ENCODE results near the gene NPC1. TPM values are rescaled to one million over a fixed set of nuclear protein-coding genes. Genes with fewer than 3 reads are reported as not detected.

Gene NPC1
- polyA plus RNA-seq, 2 donors: 19.9 to 27.3 TPM

DNA sequence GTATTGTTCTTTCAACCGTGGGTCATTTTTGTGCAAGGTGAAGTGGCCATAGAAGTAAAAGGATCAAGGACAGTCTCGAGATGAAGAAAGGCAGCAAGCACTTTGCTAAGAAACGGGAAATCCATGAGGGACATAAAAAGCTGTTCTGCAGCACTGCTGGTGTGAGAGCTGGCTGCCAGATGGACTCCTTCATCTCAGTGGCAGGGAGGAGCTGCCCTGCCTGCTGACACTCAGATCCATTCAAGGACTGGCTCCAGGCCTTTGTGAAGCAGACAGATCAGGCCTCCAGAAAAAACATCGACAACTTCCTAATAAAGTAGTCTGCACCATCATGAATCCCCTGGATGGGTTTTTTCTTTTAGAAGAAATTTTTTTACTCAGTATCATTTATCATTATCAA lies 53.5 kb downstream of the NPC1 start:
- H3K27ac ChIP-seq (ENCODE audit: low read depth in 2 of 2, low read length in 1 of 2): no peak overlapping the region
- H3K4me1 ChIP-seq (ENCODE audit: control insufficient read depth in 2 of 2, insufficient read depth in 2 of 2, low read length in 1 of 2): no peaks in the 10 kb centered on the region
- H3K27me3 ChIP-seq (ENCODE audit: control insufficient read depth in 1 of 2, insufficient read depth in 2 of 2, low read length in 2 of 2): no peaks in the 10 kb centered on the region
- no peaks in the 10 kb centered on the region for H3K9me3 ChIP-seq (ENCODE audit: control insufficient read depth in 2 of 2, insufficient read depth in 1 of 2, low read depth in 1 of 2, low read length in 1 of 2)
- no peak overlapping the region for H3K4me3 ChIP-seq (ENCODE audit: low read depth in 1 of 2, low read length in 2 of 2)
- peaks cover 39 to 55% of the 10 kb centered on the region in 2 donors for H3K36me3 ChIP-seq (ENCODE audit: control insufficient read depth in 2 of 2, insufficient read depth in 2 of 2, low read length in 1 of 2)
- WGBS, 2 donors: 63% methylated on average over 4 of the region's 4 CpGs

DNA sequence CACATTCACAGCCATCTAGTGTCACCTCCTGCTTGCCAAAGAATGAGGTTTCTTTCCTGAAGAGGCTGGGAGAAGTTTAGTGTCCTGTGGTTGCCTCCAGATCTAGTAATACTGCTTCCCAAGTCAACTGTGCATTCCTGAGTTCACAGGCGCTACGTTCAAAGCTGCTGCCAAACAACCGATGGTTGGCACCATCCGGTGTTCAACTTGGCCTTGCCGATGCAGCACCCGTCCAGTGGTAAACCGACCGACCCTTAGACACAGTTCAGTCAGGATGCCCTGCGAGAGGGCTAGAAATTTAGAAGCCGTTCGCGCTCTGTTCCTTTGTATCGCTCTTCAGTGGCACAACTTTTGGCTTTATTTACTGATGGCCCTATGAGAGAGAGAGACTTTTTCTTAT lies 54.4 kb downstream of the NPC1 start:
- 93% methylated on average over 13 of the region's 13 CpGs for WGBS, 2 donors
- no peak overlapping the region for H3K4me3 ChIP-seq (ENCODE audit: low read depth in 1 of 2, low read length in 2 of 2)
- H3K9me3 ChIP-seq (ENCODE audit: control insufficient read depth in 2 of 2, insufficient read depth in 1 of 2, low read depth in 1 of 2, low read length in 1 of 2): no peaks in the 10 kb centered on the region
- no peaks in the 10 kb centered on the region for H3K4me1 ChIP-seq (ENCODE audit: control insufficient read depth in 2 of 2, insufficient read depth in 2 of 2, low read length in 1 of 2)
- no peaks in the 10 kb centered on the region for H3K27me3 ChIP-seq (ENCODE audit: control insufficient read depth in 1 of 2, insufficient read depth in 2 of 2, low read length in 2 of 2)
- H3K27ac ChIP-seq (ENCODE audit: low read depth in 2 of 2, low read length in 1 of 2): no peak overlapping the region
- peaks cover 33 to 56% of the 10 kb centered on the region in 2 donors for H3K36me3 ChIP-seq (ENCODE audit: control insufficient read depth in 2 of 2, insufficient read depth in 2 of 2, low read length in 1 of 2)

DNA sequence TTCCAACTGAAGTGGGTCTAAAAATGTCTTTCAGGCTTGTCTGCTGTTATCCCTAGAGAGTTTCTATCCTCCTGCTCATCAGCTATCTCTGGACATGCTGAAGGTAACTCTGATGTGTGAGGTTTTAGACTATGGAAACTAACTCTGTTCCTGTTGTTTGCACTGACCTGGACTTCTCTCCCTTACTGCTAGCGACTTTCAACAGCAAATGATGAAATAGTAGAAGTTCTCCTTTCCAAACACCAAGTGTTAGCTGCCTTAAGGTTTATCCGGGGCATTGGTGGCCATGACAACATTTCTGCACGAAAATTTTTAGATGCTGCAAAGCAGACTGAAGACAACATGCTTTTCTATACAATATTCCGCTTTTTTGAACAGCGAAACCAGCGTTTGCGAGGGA lies 56.1 kb downstream of the NPC1 start:
- no peak overlapping the region for H3K4me3 ChIP-seq (ENCODE audit: low read depth in 1 of 2, low read length in 2 of 2)
- WGBS, 2 donors: 86 to 89% methylated on average over 7 of the region's 7 CpGs
- H3K27me3 ChIP-seq (ENCODE audit: control insufficient read depth in 1 of 2, insufficient read depth in 2 of 2, low read length in 2 of 2): no peaks in the 10 kb centered on the region
- no peaks in the 10 kb centered on the region for H3K4me1 ChIP-seq (ENCODE audit: control insufficient read depth in 2 of 2, insufficient read depth in 2 of 2, low read length in 1 of 2)
- no peaks in the 10 kb centered on the region for H3K9me3 ChIP-seq (ENCODE audit: control insufficient read depth in 2 of 2, insufficient read depth in 1 of 2, low read depth in 1 of 2, low read length in 1 of 2)
- no peak overlapping the region for H3K27ac ChIP-seq (ENCODE audit: low read depth in 2 of 2, low read length in 1 of 2)
- peaks cover 20 to 52% of the 10 kb centered on the region in 2 donors for H3K36me3 ChIP-seq (ENCODE audit: control insufficient read depth in 2 of 2, insufficient read depth in 2 of 2, low read length in 1 of 2)

DNA sequence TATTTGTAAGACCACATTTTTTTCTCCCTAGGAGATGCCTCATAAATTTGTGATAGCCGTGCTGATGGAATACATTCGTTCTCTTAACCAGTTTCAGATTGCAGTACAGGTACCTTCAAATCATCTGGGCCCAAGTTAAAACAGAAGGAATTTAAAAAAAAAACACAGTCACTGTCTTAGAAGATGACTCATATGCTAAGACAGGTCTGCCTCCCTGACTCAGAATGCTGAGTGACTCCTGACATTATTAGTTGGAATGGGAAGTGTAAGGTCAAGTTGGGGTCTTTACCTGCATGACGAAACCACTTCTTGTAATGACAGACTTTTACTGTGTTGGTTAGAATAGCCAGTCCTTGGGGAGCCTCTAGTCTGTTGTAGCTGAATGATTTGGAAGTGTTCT lies 56.7 kb downstream of the NPC1 start:
- H3K36me3 ChIP-seq (ENCODE audit: control insufficient read depth in 2 of 2, insufficient read depth in 2 of 2, low read length in 1 of 2): peaks cover 17 to 47% of the 10 kb centered on the region in 2 donors

DNA sequence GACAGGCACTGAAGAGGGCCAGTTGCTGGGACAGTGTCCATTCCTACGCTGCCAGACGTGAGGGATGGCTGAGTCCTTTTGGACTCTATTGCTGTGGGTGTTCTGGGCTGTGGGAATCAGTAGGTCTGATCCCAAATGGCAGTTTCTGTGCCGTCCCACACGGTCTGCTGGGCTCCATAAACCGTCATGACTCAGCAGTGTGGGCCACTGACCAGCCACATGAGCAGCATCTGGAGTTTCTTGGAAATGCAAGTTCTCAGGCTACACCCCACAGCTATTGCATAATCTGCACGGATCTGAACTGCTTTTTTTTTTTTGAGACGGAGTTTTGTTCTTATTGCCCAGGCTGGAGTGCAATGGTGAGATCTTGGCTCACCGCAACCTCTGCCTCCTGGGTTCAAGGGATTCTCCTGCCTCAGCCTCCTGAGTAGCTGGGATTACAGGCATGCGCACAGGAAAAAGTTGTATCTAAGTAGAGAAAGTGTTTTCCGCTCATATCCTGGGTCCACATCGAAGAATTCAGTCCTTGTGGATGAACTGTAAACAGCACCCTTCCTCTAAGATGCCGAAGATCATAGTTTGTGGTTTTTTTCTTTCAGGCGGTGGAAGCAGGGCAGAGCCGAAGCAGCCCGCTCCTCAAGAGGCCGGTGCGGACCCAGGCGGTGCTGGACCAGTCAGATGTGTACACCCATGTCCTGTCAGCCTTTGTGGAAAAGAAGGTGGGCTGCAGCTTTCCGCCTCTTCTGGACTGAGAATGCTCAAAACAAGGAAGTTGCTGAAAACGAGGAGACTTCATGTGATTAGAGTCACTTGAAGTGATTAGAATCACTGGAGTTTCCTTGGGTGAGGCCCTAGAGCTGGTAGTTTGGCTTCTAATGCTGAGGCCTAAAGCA lies 57.5 kb downstream of the NPC1 start:
- Histone ChIP-seq H3K9me3 (ENCODE audit: control insufficient read depth in 2 of 2, insufficient read depth in 1 of 2, low read depth in 1 of 2, low read length in 1 of 2) (no peaks in the 10 kb centered on the region), H3K36me3 (ENCODE audit: control insufficient read depth in 2 of 2, insufficient read depth in 2 of 2, low read length in 1 of 2) (peaks cover 17 to 46% of the 10 kb centered on the region in 2 donors), H3K4me3 (ENCODE audit: low read depth in 1 of 2, low read length in 2 of 2) (no peak overlapping the region), H3K27ac (ENCODE audit: low read depth in 2 of 2, low read length in 1 of 2) (peak overlapping the region in 1 of 2 donors; percentile 62), H3K4me1 (ENCODE audit: control insufficient read depth in 2 of 2, insufficient read depth in 2 of 2, low read length in 1 of 2) (no peaks in the 10 kb centered on the region), H3K27me3 (ENCODE audit: control insufficient read depth in 1 of 2, insufficient read depth in 2 of 2, low read length in 2 of 2) (no peaks in the 10 kb centered on the region)
- WGBS, 2 donors: 84 to 85% methylated on average over 20 of the region's 20 CpGs

More for the DNA sequence above, 56.7 kb downstream of the NPC1 start:
- Histone ChIP-seq H3K4me1 (ENCODE audit: control insufficient read depth in 2 of 2, insufficient read depth in 2 of 2, low read length in 1 of 2) (no peaks in the 10 kb centered on the region), H3K9me3 (ENCODE audit: control insufficient read depth in 2 of 2, insufficient read depth in 1 of 2, low read depth in 1 of 2, low read length in 1 of 2) (no peaks in the 10 kb centered on the region), H3K27me3 (ENCODE audit: control insufficient read depth in 1 of 2, insufficient read depth in 2 of 2, low read length in 2 of 2) (no peaks in the 10 kb centered on the region), H3K27ac (ENCODE audit: low read depth in 2 of 2, low read length in 1 of 2) (no peak overlapping the region), H3K4me3 (ENCODE audit: low read depth in 1 of 2, low read length in 2 of 2) (no peak overlapping the region)
- 71% methylated on average over 3 of the region's 3 CpGs for WGBS, 2 donors

DNA sequence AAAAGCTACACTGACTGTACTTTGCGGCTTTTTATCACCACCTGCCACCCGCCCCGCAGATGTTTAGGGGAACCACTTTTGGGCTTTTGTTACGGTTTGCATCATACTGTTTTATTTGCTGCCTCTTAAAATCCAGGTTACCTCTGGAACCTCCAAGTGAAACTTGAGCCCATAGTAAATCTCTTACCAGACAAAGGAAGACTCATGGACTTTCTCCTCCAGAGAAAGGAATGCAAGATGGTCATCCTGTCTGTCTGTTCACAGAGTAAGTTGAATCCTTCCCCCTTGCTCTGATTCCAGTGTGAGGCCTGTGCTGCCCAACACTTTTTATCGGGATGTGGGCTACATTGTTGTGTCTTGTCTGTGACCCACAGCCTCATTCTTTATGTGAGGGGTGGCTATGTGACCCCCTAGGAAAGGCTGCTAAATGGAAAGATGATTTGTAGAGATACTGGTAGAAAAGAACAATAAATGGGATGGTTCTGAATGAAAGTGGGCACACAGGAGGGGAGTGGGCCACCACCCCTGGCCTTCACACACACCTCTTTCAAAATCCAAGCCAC lies 59.7 kb downstream of the NPC1 start:
- H3K36me3 ChIP-seq (ENCODE audit: control insufficient read depth in 2 of 2, insufficient read depth in 2 of 2, low read length in 1 of 2): peaks cover 10 to 36% of the 10 kb centered on the region in 2 donors
- no peak overlapping the region for H3K27ac ChIP-seq (ENCODE audit: low read depth in 2 of 2, low read length in 1 of 2)
- H3K27me3 ChIP-seq (ENCODE audit: control insufficient read depth in 1 of 2, insufficient read depth in 2 of 2, low read length in 2 of 2): no peaks in the 10 kb centered on the region
- no peak overlapping the region for H3K4me3 ChIP-seq (ENCODE audit: low read depth in 1 of 2, low read length in 2 of 2)
- H3K9me3 ChIP-seq (ENCODE audit: control insufficient read depth in 2 of 2, insufficient read depth in 1 of 2, low read depth in 1 of 2, low read length in 1 of 2): no peaks in the 10 kb centered on the region
- 92 to 97% methylated on average over 5 of the region's 5 CpGs for WGBS, 2 donors
- peaks cover 0 to 6% of the 10 kb centered on the region in 2 donors for H3K4me1 ChIP-seq (ENCODE audit: control insufficient read depth in 2 of 2, insufficient read depth in 2 of 2, low read length in 1 of 2)

DNA sequence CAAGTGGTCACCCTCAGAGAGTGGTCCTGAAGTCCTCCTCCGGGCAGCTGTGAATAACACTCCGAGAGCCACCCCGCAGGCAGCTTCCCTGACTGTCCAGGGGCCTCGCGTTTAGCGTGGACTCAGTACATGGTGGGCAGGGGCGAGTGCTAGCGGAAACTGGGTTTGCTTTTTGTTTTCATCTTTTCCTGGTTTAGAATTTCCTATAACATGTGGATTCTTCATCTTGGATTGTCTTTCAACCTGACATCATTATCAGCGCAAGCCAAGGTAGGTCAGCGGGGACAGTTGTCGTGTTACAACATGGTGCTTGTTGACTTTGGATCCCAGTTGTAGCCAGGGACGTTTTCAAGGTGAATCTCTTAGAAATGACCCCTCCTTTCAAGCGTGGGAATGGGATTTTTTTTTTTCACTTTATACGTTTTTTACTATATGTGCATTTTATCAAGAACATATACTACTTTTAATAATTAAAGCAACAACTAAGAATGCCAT lies 62.0 kb downstream of the NPC1 start:
- Histone ChIP-seq H3K4me1 (ENCODE audit: control insufficient read depth in 2 of 2, insufficient read depth in 2 of 2, low read length in 1 of 2) (peaks cover 0 to 6% of the 10 kb centered on the region in 2 donors), H3K4me3 (ENCODE audit: low read depth in 1 of 2, low read length in 2 of 2) (no peak overlapping the region), H3K9me3 (ENCODE audit: control insufficient read depth in 2 of 2, insufficient read depth in 1 of 2, low read depth in 1 of 2, low read length in 1 of 2) (no peaks in the 10 kb centered on the region), H3K27ac (ENCODE audit: low read depth in 2 of 2, low read length in 1 of 2) (peak overlapping the region in 1 of 2 donors; percentile 64), H3K36me3 (ENCODE audit: control insufficient read depth in 2 of 2, insufficient read depth in 2 of 2, low read length in 1 of 2) (peaks cover 10 to 41% of the 10 kb centered on the region in 2 donors), H3K27me3 (ENCODE audit: control insufficient read depth in 1 of 2, insufficient read depth in 2 of 2, low read length in 2 of 2) (no peaks in the 10 kb centered on the region)
- WGBS, 2 donors: 90 to 92% methylated on average over 14 of the region's 14 CpGs

DNA sequence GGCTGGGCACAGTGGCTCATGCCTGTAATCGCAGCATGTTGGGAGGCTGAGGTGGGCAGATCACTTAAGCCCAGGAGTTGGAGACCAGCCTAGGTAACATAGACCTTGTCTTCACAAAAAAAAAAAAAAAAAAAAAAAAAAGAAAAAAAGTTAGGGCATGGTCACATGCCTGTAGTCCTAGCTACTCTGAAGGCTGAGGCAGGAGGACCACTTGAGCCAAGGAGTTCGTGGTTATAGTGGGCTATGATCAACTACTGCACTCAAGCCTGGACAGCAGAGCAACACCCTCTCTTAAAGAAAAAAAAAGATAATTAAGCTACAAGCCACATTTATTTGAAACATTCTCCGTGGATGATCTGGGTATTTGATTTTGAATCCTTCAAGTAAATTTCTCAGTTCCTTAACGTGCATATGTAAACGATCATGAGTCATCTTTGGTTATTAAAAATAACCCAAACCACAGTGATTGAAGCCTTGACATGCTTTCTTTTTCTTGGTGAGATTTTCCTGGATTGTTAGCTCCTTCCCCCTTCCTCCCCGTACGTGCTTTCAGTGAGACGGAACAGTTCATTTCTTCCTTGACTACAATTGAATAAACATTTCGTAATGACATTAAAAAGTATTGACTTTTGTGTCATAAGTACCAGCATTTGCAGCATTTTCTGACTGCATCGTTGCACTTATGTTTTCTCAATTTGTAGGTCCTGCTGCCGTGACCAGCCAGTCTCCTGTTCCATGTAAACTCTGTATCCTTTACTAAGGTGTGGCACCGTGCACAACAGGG lies 62.7 kb downstream of the NPC1 start:
- Histone ChIP-seq H3K4me3 (ENCODE audit: low read depth in 1 of 2, low read length in 2 of 2) (no peak overlapping the region), H3K36me3 (ENCODE audit: control insufficient read depth in 2 of 2, insufficient read depth in 2 of 2, low read length in 1 of 2) (peaks cover 10 to 42% of the 10 kb centered on the region in 2 donors), H3K27ac (ENCODE audit: low read depth in 2 of 2, low read length in 1 of 2) (peak overlapping the region; percentile 31 to 64), H3K4me1 (ENCODE audit: control insufficient read depth in 2 of 2, insufficient read depth in 2 of 2, low read length in 1 of 2) (peaks cover 0 to 6% of the 10 kb centered on the region in 2 donors), H3K9me3 (ENCODE audit: control insufficient read depth in 2 of 2, insufficient read depth in 1 of 2, low read depth in 1 of 2, low read length in 1 of 2) (no peaks in the 10 kb centered on the region), H3K27me3 (ENCODE audit: control insufficient read depth in 1 of 2, insufficient read depth in 2 of 2, low read length in 2 of 2) (no peaks in the 10 kb centered on the region)
- 60 to 66% methylated on average over 12 of the region's 12 CpGs for WGBS, 2 donors

DNA sequence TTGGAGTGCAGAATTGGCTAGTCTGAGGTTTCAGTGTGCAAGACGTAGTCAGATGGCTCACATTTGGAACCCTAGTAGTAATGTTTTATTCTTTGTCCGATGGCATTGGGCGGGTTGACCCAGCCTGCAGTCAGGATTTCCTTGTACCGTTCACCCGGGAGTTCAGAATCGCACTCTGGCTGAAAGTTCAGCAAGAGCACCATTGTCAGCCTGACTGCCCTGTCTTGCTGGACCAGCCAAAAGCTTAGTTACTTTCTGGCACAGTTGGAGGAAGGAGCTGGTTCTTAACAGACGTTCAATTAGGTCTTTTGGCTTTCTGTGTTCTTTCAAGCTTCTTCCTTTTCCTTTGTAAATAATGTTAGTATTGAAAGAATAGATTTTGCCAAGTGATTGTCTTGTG lies 64.4 kb downstream of the NPC1 start:
- 62 to 71% methylated on average over 7 of the region's 7 CpGs for WGBS, 2 donors
- Histone ChIP-seq H3K27ac (ENCODE audit: low read depth in 2 of 2, low read length in 1 of 2) (peak overlapping the region; percentile 57 to 69), H3K27me3 (ENCODE audit: control insufficient read depth in 1 of 2, insufficient read depth in 2 of 2, low read length in 2 of 2) (no peaks in the 10 kb centered on the region), H3K4me3 (ENCODE audit: low read depth in 1 of 2, low read length in 2 of 2) (no peak overlapping the region), H3K36me3 (ENCODE audit: control insufficient read depth in 2 of 2, insufficient read depth in 2 of 2, low read length in 1 of 2) (peaks cover 10 to 40% of the 10 kb centered on the region in 2 donors), H3K9me3 (ENCODE audit: control insufficient read depth in 2 of 2, insufficient read depth in 1 of 2, low read depth in 1 of 2, low read length in 1 of 2) (no peaks in the 10 kb centered on the region), H3K4me1 (ENCODE audit: control insufficient read depth in 2 of 2, insufficient read depth in 2 of 2, low read length in 1 of 2) (peaks cover 0 to 6% of the 10 kb centered on the region in 2 donors)

Measured in esophagus (tissue), 2 donors.